K562 (cell line): Measurements from ENCODE around the gene MVK. TPM values are rescaled to one million over a fixed set of nuclear protein-coding genes. Genes with fewer than 3 reads are reported as not detected.

Experiments used
- DIDO1 ChIP-seq: fragments of 450-650 bp; IDR thresholded peaks from 2 replicates; pipeline ENCODE4 v1.6.1; 2016; ENCODE audit warnings: low read depth, missing biosample characterization, missing genetic modification characterization
- EP400 ChIP-seq: fragments of 450-650 bp; IDR thresholded peaks from 2 replicates; pipeline ENCODE4 v1.6.1; 2017; ENCODE audit warnings: antibody characterized with exemption, mild to moderate bottlenecking, moderate library complexity
- KAT2B ChIP-seq: IDR thresholded peaks from one replicate; pipeline ENCODE4 v1.6.1; 2012; ENCODE audit warnings: low read depth, mild to moderate bottlenecking, control low read depth, inconsistent platforms, low read length, moderate library complexity
- KDM1A ChIP-seq, 2 experiments: fragments of 450-650 bp; IDR thresholded peaks; 2 replicates each; pipeline ENCODE4 v1.6.1; 2016; ENCODE audit warnings: mild to moderate bottlenecking in 2 of 2
- KLF6 ChIP-seq: fragments of 250-450 bp; sonication (Bioruptor Pico); IDR thresholded peaks from 2 replicates; pipeline ENCODE4 v1.4.0; 2020; ENCODE audit warnings: mild to moderate bottlenecking, moderate library complexity, borderline replicate concordance
- MCM7 ChIP-seq, 2 experiments: fragments of 450-650 bp; IDR thresholded peaks; 2 replicates each; pipeline ENCODE4 v1.6.1; 2016 to 2018
- NEUROD1 ChIP-seq: fragments of 150-350 bp; IDR thresholded peaks from 2 replicates; pipeline ENCODE4 v1.6.1; 2014; ENCODE audit warnings: borderline replicate concordance, low read length, low read depth; ENCODE audit not compliant: partially characterized antibody
- POLR2G ChIP-seq: fragments of 200-400 bp; formaldehyde crosslinking; IDR thresholded peaks from 2 replicates; pipeline ENCODE4 v1.6.1; 2017; ENCODE audit warnings: low read depth, mild to moderate bottlenecking, antibody characterized with exemption, low read length, moderate library complexity
- RBBP5 ChIP-seq: fragments of 200-600 bp; sonication (generic); IDR thresholded peaks from 2 replicates; pipeline ENCODE4 v1.6.1; 2012; ENCODE audit warnings: borderline replicate concordance, mild to moderate bottlenecking, low read length, control low read depth, inconsistent platforms; ENCODE audit not compliant: insufficient read depth, poor library complexity, severe bottlenecking
- RBFOX2 ChIP-seq: fragments of 200-400 bp; formaldehyde crosslinking; IDR thresholded peaks from 2 replicates; pipeline ENCODE4 v1.6.1; 2017; ENCODE audit warnings: low read depth, mild to moderate bottlenecking, low read length, moderate library complexity
- RCOR1 ChIP-seq, 2 experiments: IDR thresholded peaks; 2 replicates each; pipeline ENCODE4 v1.6.1; 2012; ENCODE audit warnings: low read depth in 2 of 2, low read length in 2 of 2, borderline replicate concordance in 1 of 2, improper control_type of control experiment in 1 of 2
- SAFB2 ChIP-seq: fragments of 200-400 bp; formaldehyde crosslinking; IDR thresholded peaks from 2 replicates; pipeline ENCODE4 v1.6.1; 2018; ENCODE audit warnings: borderline replicate concordance, low read length, low read depth, moderate library complexity; ENCODE audit not compliant: severe bottlenecking
- SP1 ChIP-seq: sonication (generic); formaldehyde crosslinking; IDR thresholded peaks from 2 replicates; pipeline ENCODE4 v1.8.1; 2022; ENCODE audit warnings: mild to moderate bottlenecking, missing genetic modification reagents
- SREBF2 ChIP-seq: sonication (generic); formaldehyde crosslinking; IDR thresholded peaks from 2 replicates; pipeline ENCODE4 v1.4.0; 2020; ENCODE audit warnings: mild to moderate bottlenecking, missing genetic modification reagents
- TBL1XR1 ChIP-seq, 2 experiments: IDR thresholded peaks; 2 replicates each; pipeline ENCODE4 v1.6.1; 2012; ENCODE audit warnings: improper control_type of control experiment in 2 of 2, low read length in 2 of 2, mild to moderate bottlenecking in 1 of 2
- THRAP3 ChIP-seq: fragments of 450-650 bp; IDR thresholded peaks from 2 replicates; pipeline ENCODE4 v1.6.1; 2016; ENCODE audit warnings: mild to moderate bottlenecking, inconsistent platforms, borderline replicate concordance
- ZBTB1 ChIP-seq: sonication (generic); formaldehyde crosslinking; IDR thresholded peaks from 2 replicates; pipeline ENCODE4 v1.8.1; 2023; ENCODE audit warnings: missing genetic modification reagents, low read depth, mild to moderate bottlenecking, borderline replicate concordance
- ZBTB7A ChIP-seq: IDR thresholded peaks from 2 replicates; pipeline ENCODE4 v1.6.1; 2011; ENCODE audit warnings: low read depth, mild to moderate bottlenecking, low read length, moderate library complexity, borderline replicate concordance; ENCODE audit not compliant: control insufficient read depth
- ZNF239 ChIP-seq: fragments of 250-450 bp; sonication (Bioruptor Pico); IDR thresholded peaks from 2 replicates; pipeline ENCODE4 v1.4.0; 2020; ENCODE audit warnings: mild to moderate bottlenecking
- ZNF668 ChIP-seq: fragments of 250-450 bp; sonication (Bioruptor Pico); IDR thresholded peaks from 2 replicates; pipeline ENCODE4 v1.8.0; 2022; ENCODE audit warnings: mild to moderate bottlenecking, inconsistent platforms
- polyA plus RNA-seq, 8 experiments: library from polyadenylated mRNA; depleted of rRNA in 4 of 8; stranded (reverse) in 5 of 8; unstranded in 3 of 8; fragments of >200 nt; fragmentation: Nextera tagmentation in 2 of 8; fragmentation: Illumina TruSeq in 1 of 8; extraction: Ambion mirVana in 2 of 8; extraction: Trizol in 1 of 8; gene quantifications; 2 replicates each; pipeline versions ENCODE4 v1.2.1 to v1.2.3, GENCODE V29; 2011 to 2014; ENCODE audit warnings: inconsistent platforms in 1 of 8, missing spikeins in 1 of 8
- total RNA-seq, 7 experiments: library from RNA; depleted of rRNA in 6 of 7; stranded (reverse); fragments of >200 nt in 6 of 7; fragmentation: Illumina TruSeq in 2 of 7; extraction: Trizol in 2 of 7; gene quantifications; 2 replicates each; pipeline versions ENCODE4 v1.2.1 to v1.2.3, GENCODE V29; 2011 to 2021; ENCODE audit warnings: low replicate concordance in 1 of 7
- TF ChIP-seq, protein P1 (sequence below): sonication (generic); formaldehyde crosslinking; IDR thresholded peaks from 2 replicates; pipeline ENCODE4 v1.8.0; 2022; ENCODE audit warnings: missing genetic modification reagents, mild to moderate bottlenecking, moderate library complexity, borderline replicate concordance
- TF ChIP-seq, protein P2 (sequence below): fragments of 450-650 bp; IDR thresholded peaks from one replicate; pipeline ENCODE4 v1.6.1; 2018; ENCODE audit warnings: mild to moderate bottlenecking, moderate library complexity; ENCODE audit not compliant: partially characterized antibody
- TF ChIP-seq, protein P3 (sequence below): fragments of 450-650 bp; conservative IDR thresholded peaks from 2 replicates; pipeline ENCODE4 v1.6.1; 2016; ENCODE audit warnings: missing genetic modification characterization, low read depth, mild to moderate bottlenecking, control low read depth, missing compliant biosample characterization

MVK gene
- total and polyA plus RNA-seq, 9 of the 15 experiments (the other 6 are each of a cell fraction or from before 2014, with no cell fraction given), result 0.41 to 33.6 (median 18.8) TPM

DNA sequence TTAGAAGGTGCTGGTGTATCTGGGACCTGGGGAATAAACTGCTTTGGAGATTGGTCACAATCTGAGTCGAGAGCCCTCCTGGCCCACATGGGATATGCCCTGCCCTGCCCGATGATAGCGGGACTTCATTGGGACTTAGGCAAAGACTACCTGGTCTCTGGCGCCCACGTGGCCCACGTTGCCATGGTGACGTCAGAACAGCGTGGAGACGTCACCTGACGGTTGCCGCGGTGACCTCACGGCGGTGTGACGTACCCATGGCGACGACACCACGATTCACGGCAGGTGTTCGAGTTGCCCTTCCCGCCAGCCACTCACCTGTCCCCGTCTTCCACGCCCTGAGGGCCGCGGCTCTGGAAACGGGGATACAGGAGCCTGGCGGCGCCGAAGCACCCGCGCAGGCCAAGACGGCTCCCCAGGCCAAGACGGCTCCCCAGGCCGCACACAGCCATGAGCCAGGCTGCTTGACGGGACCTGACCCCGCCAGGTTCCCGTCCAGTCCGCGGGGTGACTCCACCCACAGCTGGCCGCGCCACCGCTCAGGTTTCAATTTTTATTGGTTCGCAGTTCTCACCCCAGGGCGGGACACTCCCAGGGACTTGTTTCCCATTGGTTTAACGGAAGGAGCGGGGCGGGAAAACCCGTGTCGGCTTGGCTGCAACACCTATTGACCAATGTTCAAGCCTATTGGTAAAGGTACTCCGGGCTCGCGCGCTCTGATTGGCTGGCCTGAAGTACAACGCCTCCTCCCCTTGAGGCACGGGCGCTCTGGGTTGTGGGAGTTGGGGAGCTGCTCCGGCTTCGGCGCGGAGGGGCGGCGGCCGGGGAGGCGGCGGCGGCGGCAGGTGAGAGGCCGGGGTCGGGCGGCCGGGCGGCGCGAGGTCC is at the start of gene MVK, which contains the start of gene MMAB (continued):
- TF ChIP-seq THRAP3 (no peak), TBL1XR1 (IDR thresholded peaks at IDR 0.05; ENCODE audit: low read length in 2 of 2) (peak; percentile 70 to 99; a peak in 3 of 4 replicates), SP1 (CRISPR knock-in tag) (peak; percentile 89), RBBP5 (peak; percentile 67), ZBTB7A (no peak; the same call in 1 of the 2 replicates), ZNF239 (CRISPR knock-in tag) (no peak), DIDO1 (tag) (peak; percentile 72; the same call in 1 of the 2 replicates), KAT2B (no peak), ZBTB1 (CRISPR knock-in tag) (no peak), RCOR1 (IDR thresholded peaks at IDR 0.05; ENCODE audit: borderline replicate concordance in 1 of 2, low read depth in 2 of 2, low read length in 2 of 2) (peak in 1 of 2 experiments; percentile 82; a peak in 2 of 4 replicates), NEUROD1 (peak; percentile 87), POLR2G (peak; percentile 98), ZNF668 (CRISPR knock-in tag) (no peak), SREBF2 (CRISPR knock-in tag) (no peak), SAFB2 (no peak), MCM7 (IDR thresholded peaks at IDR 0.05) (no peak), RBFOX2 (peak; percentile 95), KLF6 (CRISPR knock-in tag) (no peak), EP400 (peak; percentile 100), KDM1A (IDR thresholded peaks at IDR 0.05) (peak in 1 of 2 experiments; percentile 85; a peak in 2 of 4 replicates)
- TF ChIP-seq, protein P1, sequence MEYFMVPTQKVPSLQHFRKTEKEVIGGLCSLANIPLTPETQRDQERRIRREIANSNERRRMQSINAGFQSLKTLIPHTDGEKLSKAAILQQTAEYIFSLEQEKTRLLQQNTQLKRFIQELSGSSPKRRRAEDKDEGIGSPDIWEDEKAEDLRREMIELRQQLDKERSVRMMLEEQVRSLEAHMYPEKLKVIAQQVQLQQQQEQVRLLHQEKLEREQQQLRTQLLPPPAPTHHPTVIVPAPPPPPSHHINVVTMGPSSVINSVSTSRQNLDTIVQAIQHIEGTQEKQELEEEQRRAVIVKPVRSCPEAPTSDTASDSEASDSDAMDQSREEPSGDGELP (CRISPR knock-in tag), result peak; percentile 96
- TF ChIP-seq, protein P2, sequence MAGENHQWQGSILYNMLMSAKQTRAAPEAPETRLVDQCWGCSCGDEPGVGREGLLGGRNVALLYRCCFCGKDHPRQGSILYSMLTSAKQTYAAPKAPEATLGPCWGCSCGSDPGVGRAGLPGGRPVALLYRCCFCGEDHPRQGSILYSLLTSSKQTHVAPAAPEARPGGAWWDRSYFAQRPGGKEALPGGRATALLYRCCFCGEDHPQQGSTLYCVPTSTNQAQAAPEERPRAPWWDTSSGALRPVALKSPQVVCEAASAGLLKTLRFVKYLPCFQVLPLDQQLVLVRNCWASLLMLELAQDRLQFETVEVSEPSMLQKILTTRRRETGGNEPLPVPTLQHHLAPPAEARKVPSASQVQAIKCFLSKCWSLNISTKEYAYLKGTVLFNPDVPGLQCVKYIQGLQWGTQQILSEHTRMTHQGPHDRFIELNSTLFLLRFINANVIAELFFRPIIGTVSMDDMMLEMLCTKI, result no peak
- TF ChIP-seq, protein P3, sequence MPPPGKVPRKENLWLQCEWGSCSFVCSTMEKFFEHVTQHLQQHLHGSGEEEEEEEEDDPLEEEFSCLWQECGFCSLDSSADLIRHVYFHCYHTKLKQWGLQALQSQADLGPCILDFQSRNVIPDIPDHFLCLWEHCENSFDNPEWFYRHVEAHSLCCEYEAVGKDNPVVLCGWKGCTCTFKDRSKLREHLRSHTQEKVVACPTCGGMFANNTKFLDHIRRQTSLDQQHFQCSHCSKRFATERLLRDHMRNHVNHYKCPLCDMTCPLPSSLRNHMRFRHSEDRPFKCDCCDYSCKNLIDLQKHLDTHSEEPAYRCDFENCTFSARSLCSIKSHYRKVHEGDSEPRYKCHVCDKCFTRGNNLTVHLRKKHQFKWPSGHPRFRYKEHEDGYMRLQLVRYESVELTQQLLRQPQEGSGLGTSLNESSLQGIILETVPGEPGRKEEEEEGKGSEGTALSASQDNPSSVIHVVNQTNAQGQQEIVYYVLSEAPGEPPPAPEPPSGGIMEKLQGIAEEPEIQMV (tag), result peak; percentile 94
